ENCODE measurements around the gene TM4SF18.

The TM4SF18 gene

GRCh38 chr3:149296972-149297371 lies 36.5 kb downstream of the TM4SF18 start:
- TF ChIP-seq CTCF (IDR thresholded peaks at IDR 0.05; ENCODE audit: low read depth, low read length) = no peak
- DNase-seq (ENCODE audit: extremely low read depth, low read depth) = no peak

- DNase-seq (ENCODE audit: extremely low read depth, low read depth) = no peak
- TF ChIP-seq CTCF (IDR thresholded peaks at IDR 0.05; ENCODE audit: low read depth, low read length) = no peak
These were observed 40.8 kb downstream of the TM4SF18 start for GRCh38 chr3:149292666-149293065.

GRCh38 chr3:149291178-149291577 lies 42.3 kb downstream of the TM4SF18 start:
- DNase-seq (ENCODE audit: extremely low read depth, low read depth) = no peak
- peak; percentile 30 for TF ChIP-seq CTCF (IDR thresholded peaks at IDR 0.05; ENCODE audit: low read depth, low read length)

GRCh38 chr3:149288655-149289054 lies 44.8 kb downstream of the TM4SF18 start:
- TF ChIP-seq CTCF (IDR thresholded peaks at IDR 0.05; ENCODE audit: low read depth, low read length) = no peak
- no peak for DNase-seq (ENCODE audit: extremely low read depth, low read depth)

- DNase-seq (ENCODE audit: extremely low read depth, low read depth) = no peak
- TF ChIP-seq CTCF (IDR thresholded peaks at IDR 0.05; ENCODE audit: low read depth, low read length) = no peak
These were observed 49.4 kb downstream of the TM4SF18 start for GRCh38 chr3:149284034-149284433.

- DNase-seq (ENCODE audit: extremely low read depth, low read depth) = no peak
- no peak for TF ChIP-seq CTCF (IDR thresholded peaks at IDR 0.05; ENCODE audit: low read depth, low read length)
These were observed 50.0 kb downstream of the TM4SF18 start for GRCh38 chr3:149283401-149283800.

GRCh38 chr3:149282836-149283235 lies 50.6 kb downstream of the TM4SF18 start:
- no peak for DNase-seq (ENCODE audit: extremely low read depth, low read depth)
- no peak for TF ChIP-seq CTCF (IDR thresholded peaks at IDR 0.05; ENCODE audit: low read depth, low read length)

Data from AG09319 (cell line).